HUES6 (cell line): ENCODE measurements around the gene GLTPD2.
"Not testable (repeated sequence)": the region's sequence is repeated elsewhere in the genome, so short reads cannot be mapped to it uniquely, and the experiment has no call there.

Experiments
- H3K27ac ChIP-seq: 2 replicates; pipeline ENCODE4 v1.7.0; 2013; ENCODE audit warnings: low read depth, mild to moderate bottlenecking, low read length, inconsistent platforms
- H3K27me3 ChIP-seq: 2 replicates; pipeline ENCODE4 v1.6.1; 2013; ENCODE audit warnings: low read length; ENCODE audit not compliant: control insufficient read depth, insufficient read depth
- H3K36me3 ChIP-seq: 2 replicates; pipeline ENCODE4 v1.6.1; 2013; ENCODE audit warnings: low read length; ENCODE audit not compliant: control insufficient read depth, insufficient read depth
- H3K4me1 ChIP-seq: 2 replicates; pipeline ENCODE4 v1.6.1; 2013; ENCODE audit warnings: low read length; ENCODE audit not compliant: control insufficient read depth, insufficient read depth
- H3K4me3 ChIP-seq: 2 replicates; pipeline ENCODE4 v1.5.1; 2013; ENCODE audit warnings: low read depth, low read length
- H3K9ac ChIP-seq: one replicate; pipeline ENCODE4 v1.6.1; 2013; ENCODE audit warnings: mild to moderate bottlenecking, low read length
- H3K9me3 ChIP-seq: 2 replicates; pipeline ENCODE4 v1.6.1; 2013; ENCODE audit warnings: low read depth, low read length; ENCODE audit not compliant: control insufficient read depth, insufficient read depth

Gene GLTPD2

GRCh38 chr17:4810696-4811290, 22.0 kb downstream of the GLTPD2 start:
- no peaks in the 10 kb centered on the region for H3K27me3 ChIP-seq
- H3K27ac ChIP-seq, result no peak overlapping the region
- peaks cover 48% of the 10 kb centered on the region for H3K36me3 ChIP-seq

GRCh38 chr17:4811471-4811870, 22.7 kb downstream of the GLTPD2 start:
- no peaks in the 10 kb centered on the region for H3K9me3 ChIP-seq
- H3K36me3 ChIP-seq, result peaks cover 54% of the 10 kb centered on the region
- H3K4me1 ChIP-seq, result peaks cover 6% of the 10 kb centered on the region; the same call in 1 of the 2 replicates
- H3K4me3 ChIP-seq, result no peak overlapping the region
- no peak overlapping the region for H3K9ac ChIP-seq
- H3K27ac ChIP-seq, result no peak overlapping the region
- no peaks in the 10 kb centered on the region for H3K27me3 ChIP-seq

More at GRCh38 chr17:4810696-4811290, 22.0 kb downstream of the GLTPD2 start:
- Histone ChIP-seq H3K4me3 (no peak overlapping the region), H3K9ac (no peak overlapping the region), H3K9me3 (no peaks in the 10 kb centered on the region), H3K4me1 (peaks cover 6% of the 10 kb centered on the region; the same call in 1 of the 2 replicates)

GRCh38 chr17:4812690-4813089, 23.9 kb downstream of the GLTPD2 start:
- no peak overlapping the region for H3K4me3 ChIP-seq
- H3K36me3 ChIP-seq, result peaks cover 63% of the 10 kb centered on the region

GRCh38 chr17:4815043-4815675, 26.4 kb downstream of the GLTPD2 start:
- H3K27me3 ChIP-seq, result no peaks in the 10 kb centered on the region

More at GRCh38 chr17:4812690-4813089, 23.9 kb downstream of the GLTPD2 start:
- Histone ChIP-seq H3K27me3 (no peaks in the 10 kb centered on the region), H3K27ac (no peak overlapping the region), H3K4me1 (peaks cover 4% of the 10 kb centered on the region; the same call in 1 of the 2 replicates), H3K9ac (no peak overlapping the region), H3K9me3 (no peaks in the 10 kb centered on the region)

GRCh38 chr17:4816826-4817225, 28.1 kb downstream of the GLTPD2 start:
- Histone ChIP-seq H3K9me3 (no peaks in the 10 kb centered on the region), H3K27me3 (no peaks in the 10 kb centered on the region), H3K9ac (no peak overlapping the region), H3K36me3 (peaks cover 56% of the 10 kb centered on the region), H3K4me1 (no peaks in the 10 kb centered on the region), H3K4me3 (no peak overlapping the region), H3K27ac (no peak overlapping the region)

More at GRCh38 chr17:4815043-4815675, 26.4 kb downstream of the GLTPD2 start:
- H3K27ac ChIP-seq, result no peak overlapping the region
- peaks cover 63% of the 10 kb centered on the region for H3K36me3 ChIP-seq
- no peak overlapping the region for H3K9ac ChIP-seq
- no peak overlapping the region for H3K4me3 ChIP-seq
- no peaks in the 10 kb centered on the region for H3K9me3 ChIP-seq
- no peaks in the 10 kb centered on the region for H3K4me1 ChIP-seq

GRCh38 chr17:4818276-4818675, 29.5 kb downstream of the GLTPD2 start:
- no peak overlapping the region for H3K27ac ChIP-seq
- no peak overlapping the region for H3K4me3 ChIP-seq
- H3K27me3 ChIP-seq, result no peaks in the 10 kb centered on the region
- no peaks in the 10 kb centered on the region for H3K4me1 ChIP-seq
- H3K9me3 ChIP-seq, result no peaks in the 10 kb centered on the region
- H3K36me3 ChIP-seq, result peaks cover 66% of the 10 kb centered on the region
- H3K9ac ChIP-seq, result no peak overlapping the region

- no peak overlapping the region for H3K4me3 ChIP-seq
- peaks cover 37% of the 10 kb centered on the region for H3K36me3 ChIP-seq
- no peak overlapping the region for H3K27ac ChIP-seq
- H3K4me1 ChIP-seq, result peaks cover 5% of the 10 kb centered on the region; the same call in 1 of the 2 replicates
- H3K9ac ChIP-seq, result no peak overlapping the region
- no peaks in the 10 kb centered on the region for H3K9me3 ChIP-seq
- no peaks in the 10 kb centered on the region for H3K27me3 ChIP-seq
Observed at GRCh38 chr17:4822835-4823234, 34.1 kb downstream of the GLTPD2 start.

GRCh38 chr17:4823373-4824089, 34.8 kb downstream of the GLTPD2 start:
- H3K36me3 ChIP-seq, result peaks cover 32% of the 10 kb centered on the region
- H3K9ac ChIP-seq, result no peak overlapping the region
- no peak overlapping the region for H3K27ac ChIP-seq
- H3K4me3 ChIP-seq, result no peak overlapping the region
- peaks cover 5% of the 10 kb centered on the region; the same call in 1 of the 2 replicates for H3K4me1 ChIP-seq
- H3K27me3 ChIP-seq, result no peaks in the 10 kb centered on the region
- H3K9me3 ChIP-seq, result no peaks in the 10 kb centered on the region

GRCh38 chr17:4827399-4827798, 38.6 kb downstream of the GLTPD2 start:
- Histone ChIP-seq H3K4me1 (peaks cover 5% of the 10 kb centered on the region; the same call in 1 of the 2 replicates), H3K27me3 (no peaks in the 10 kb centered on the region), H3K36me3 (peaks cover 13% of the 10 kb centered on the region), H3K4me3 (no peak overlapping the region), H3K9me3 (no peaks in the 10 kb centered on the region), H3K27ac (no peak overlapping the region), H3K9ac (no peak overlapping the region)

GRCh38 chr17:4832829-4833177, 44.0 kb downstream of the GLTPD2 start:
- H3K9ac ChIP-seq, result peak overlapping the region; percentile 72
- H3K4me1 ChIP-seq, result peaks cover 15% of the 10 kb centered on the region
- not testable (repeated sequence) for H3K36me3 ChIP-seq, H3K27me3 ChIP-seq, H3K9me3 ChIP-seq
- peak overlapping the region; percentile 52; the same call in 1 of the 2 replicates for H3K27ac ChIP-seq
- H3K4me3 ChIP-seq, result peak overlapping the region; percentile 88
